Measurements from ENCODE around the gene ALK. TPM values are rescaled to one million over a fixed set of nuclear protein-coding genes. Genes with fewer than 3 reads are reported as not detected.

Gene ALK
- total RNA-seq, 1 donor, result under 0.01 TPM

- no peaks in the 10 kb centered on the region for H4K20me1 ChIP-seq (ENCODE audit: insufficient read depth, low read length)
- H3K9me3 ChIP-seq (ENCODE audit: low read depth, low read length), result no peaks in the 10 kb centered on the region
- DNase-seq (ENCODE audit: insufficient read length, low spot score, missing footprints), result no peak
- peaks cover 7% of the 10 kb centered on the region for H3K27me3 ChIP-seq (ENCODE audit: insufficient read depth, low read length)
- H3K4me2 ChIP-seq (ENCODE audit: insufficient read depth, low read length), result no peak overlapping the region
- H3K4me1 ChIP-seq (ENCODE audit: insufficient read depth, low read length), result no peaks in the 10 kb centered on the region
- H3K4me3 ChIP-seq (ENCODE audit: insufficient read depth, low read length), result no peak overlapping the region
- TF ChIP-seq, protein P1, sequence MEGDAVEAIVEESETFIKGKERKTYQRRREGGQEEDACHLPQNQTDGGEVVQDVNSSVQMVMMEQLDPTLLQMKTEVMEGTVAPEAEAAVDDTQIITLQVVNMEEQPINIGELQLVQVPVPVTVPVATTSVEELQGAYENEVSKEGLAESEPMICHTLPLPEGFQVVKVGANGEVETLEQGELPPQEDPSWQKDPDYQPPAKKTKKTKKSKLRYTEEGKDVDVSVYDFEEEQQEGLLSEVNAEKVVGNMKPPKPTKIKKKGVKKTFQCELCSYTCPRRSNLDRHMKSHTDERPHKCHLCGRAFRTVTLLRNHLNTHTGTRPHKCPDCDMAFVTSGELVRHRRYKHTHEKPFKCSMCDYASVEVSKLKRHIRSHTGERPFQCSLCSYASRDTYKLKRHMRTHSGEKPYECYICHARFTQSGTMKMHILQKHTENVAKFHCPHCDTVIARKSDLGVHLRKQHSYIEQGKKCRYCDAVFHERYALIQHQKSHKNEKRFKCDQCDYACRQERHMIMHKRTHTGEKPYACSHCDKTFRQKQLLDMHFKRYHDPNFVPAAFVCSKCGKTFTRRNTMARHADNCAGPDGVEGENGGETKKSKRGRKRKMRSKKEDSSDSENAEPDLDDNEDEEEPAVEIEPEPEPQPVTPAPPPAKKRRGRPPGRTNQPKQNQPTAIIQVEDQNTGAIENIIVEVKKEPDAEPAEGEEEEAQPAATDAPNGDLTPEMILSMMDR (IDR thresholded peaks at IDR 0.05; ENCODE audit: extremely low read depth, low read depth, low read length), result no peak
- no peak overlapping the region for H3K27ac ChIP-seq (ENCODE audit: low read depth, low read length)
- H3K79me2 ChIP-seq (ENCODE audit: insufficient read depth, low read length), result no peaks in the 10 kb centered on the region
- no peaks in the 10 kb centered on the region for H3K36me3 ChIP-seq (ENCODE audit: insufficient read depth, low read length)
- no peak overlapping the region for H2AFZ ChIP-seq (ENCODE audit: low read length)
These were observed 358.5 kb downstream of the ALK start for GRCh38 chr2:29562896-29563295.

DNA sequence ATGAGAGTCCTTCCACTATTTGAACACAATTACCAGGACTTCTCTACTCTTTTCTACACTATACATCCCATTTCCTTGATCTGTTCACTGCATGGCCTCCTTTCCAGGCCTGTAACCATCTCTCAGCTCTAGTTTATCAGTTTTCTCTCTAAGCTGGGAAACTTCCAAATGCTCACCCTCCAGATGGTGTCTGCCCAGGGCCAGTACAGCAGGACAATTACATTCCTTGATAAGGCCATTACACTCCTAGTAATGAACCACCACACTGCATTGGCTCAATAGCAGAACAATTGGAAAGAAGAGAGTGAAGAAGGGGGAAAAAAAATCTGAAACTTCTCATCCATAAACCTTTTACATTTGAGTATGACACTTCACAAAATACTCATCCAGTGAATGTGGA, 359.1 kb downstream of the ALK start:
- H3K27ac ChIP-seq (ENCODE audit: low read depth, low read length), result no peak overlapping the region
- DNase-seq (ENCODE audit: insufficient read length, low spot score, missing footprints), result no peak
- TF ChIP-seq, protein P1 (IDR thresholded peaks at IDR 0.05; ENCODE audit: extremely low read depth, low read depth, low read length), result no peak

DNA sequence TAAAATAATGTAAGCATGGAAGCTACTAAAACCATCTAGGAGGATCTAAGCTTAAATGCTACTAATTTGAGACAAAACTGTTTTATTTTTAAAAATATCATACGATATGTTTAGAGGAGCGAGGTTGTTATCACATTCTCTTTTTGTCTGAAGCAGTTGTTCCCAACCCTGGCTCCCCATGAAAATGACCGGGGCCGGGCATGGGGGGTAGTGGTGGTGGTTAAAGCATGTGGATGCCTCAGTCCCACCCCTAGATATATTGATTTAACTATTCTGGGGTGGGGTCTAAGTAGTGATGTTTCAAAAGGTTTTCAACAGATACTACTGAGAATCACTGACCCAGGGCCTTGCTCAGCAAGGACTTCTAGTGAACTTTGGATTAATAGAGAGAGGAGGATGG, 359.8 kb downstream of the ALK start:
- Histone ChIP-seq H3K4me1 (ENCODE audit: insufficient read depth, low read length) (no peaks in the 10 kb centered on the region), H3K4me2 (ENCODE audit: insufficient read depth, low read length) (no peak overlapping the region), H3K27me3 (ENCODE audit: insufficient read depth, low read length) (no peaks in the 10 kb centered on the region), H3K4me3 (ENCODE audit: insufficient read depth, low read length) (no peak overlapping the region), H3K27ac (ENCODE audit: low read depth, low read length) (no peak overlapping the region), H3K79me2 (ENCODE audit: insufficient read depth, low read length) (no peaks in the 10 kb centered on the region), H2AFZ (ENCODE audit: low read length) (no peak overlapping the region), H3K9me3 (ENCODE audit: low read depth, low read length) (no peaks in the 10 kb centered on the region), H3K36me3 (ENCODE audit: insufficient read depth, low read length) (no peaks in the 10 kb centered on the region), H4K20me1 (ENCODE audit: insufficient read depth, low read length) (no peaks in the 10 kb centered on the region)
- DNase-seq (ENCODE audit: insufficient read length, low spot score, missing footprints), result no peak
- TF ChIP-seq, protein P1 (IDR thresholded peaks at IDR 0.05; ENCODE audit: extremely low read depth, low read depth, low read length), result no peak

More for the DNA sequence above, 359.1 kb downstream of the ALK start:
- H3K9me3 ChIP-seq (ENCODE audit: low read depth, low read length), result no peaks in the 10 kb centered on the region
- H3K27me3 ChIP-seq (ENCODE audit: insufficient read depth, low read length), result peaks cover 3% of the 10 kb centered on the region
- H4K20me1 ChIP-seq (ENCODE audit: insufficient read depth, low read length), result no peaks in the 10 kb centered on the region
- no peaks in the 10 kb centered on the region for H3K4me1 ChIP-seq (ENCODE audit: insufficient read depth, low read length)
- H3K4me2 ChIP-seq (ENCODE audit: insufficient read depth, low read length), result no peak overlapping the region
- H3K79me2 ChIP-seq (ENCODE audit: insufficient read depth, low read length), result no peaks in the 10 kb centered on the region
- no peak overlapping the region for H3K4me3 ChIP-seq (ENCODE audit: insufficient read depth, low read length)
- no peak overlapping the region for H2AFZ ChIP-seq (ENCODE audit: low read length)
- no peaks in the 10 kb centered on the region for H3K36me3 ChIP-seq (ENCODE audit: insufficient read depth, low read length)

DNA sequence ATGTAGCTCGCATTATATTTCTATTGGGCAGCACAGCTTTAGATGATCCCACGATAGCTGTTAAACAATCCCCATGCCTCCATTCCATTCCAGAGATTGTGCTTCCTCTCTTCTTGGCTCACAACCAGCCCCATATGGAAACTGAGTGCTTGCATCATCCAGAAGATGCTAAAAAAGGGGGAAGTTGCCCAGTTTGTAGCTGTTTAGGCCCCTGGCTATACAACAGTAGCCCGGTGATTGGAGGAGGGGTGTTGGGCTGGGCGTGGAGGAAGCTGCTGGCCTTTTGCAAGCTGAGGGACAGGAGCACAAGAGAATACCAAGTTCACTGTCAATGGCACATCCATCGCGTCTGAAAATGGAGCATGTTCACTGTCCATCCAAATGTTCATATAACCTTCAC, 360.2 kb downstream of the ALK start:
- Histone ChIP-seq H3K9me3 (ENCODE audit: low read depth, low read length) (no peaks in the 10 kb centered on the region), H3K27me3 (ENCODE audit: insufficient read depth, low read length) (no peaks in the 10 kb centered on the region), H3K27ac (ENCODE audit: low read depth, low read length) (no peak overlapping the region), H2AFZ (ENCODE audit: low read length) (no peak overlapping the region), H3K4me2 (ENCODE audit: insufficient read depth, low read length) (no peak overlapping the region), H3K36me3 (ENCODE audit: insufficient read depth, low read length) (no peaks in the 10 kb centered on the region), H4K20me1 (ENCODE audit: insufficient read depth, low read length) (no peaks in the 10 kb centered on the region), H3K4me1 (ENCODE audit: insufficient read depth, low read length) (no peaks in the 10 kb centered on the region), H3K4me3 (ENCODE audit: insufficient read depth, low read length) (no peak overlapping the region), H3K79me2 (ENCODE audit: insufficient read depth, low read length) (no peaks in the 10 kb centered on the region)
- no peak for DNase-seq (ENCODE audit: insufficient read length, low spot score, missing footprints)
- TF ChIP-seq, protein P1 (IDR thresholded peaks at IDR 0.05; ENCODE audit: extremely low read depth, low read depth, low read length), result no peak

Data from osteoblast (primary cell).